Ishikawa (cell line): Measurements from ENCODE around the gene EXT2.

Experiments used
- CEBPB ChIP-seq: IDR thresholded peaks from 2 replicates; pipeline ENCODE4 v1.6.1; 2012
- CREB1 ChIP-seq: IDR thresholded peaks from 2 replicates; pipeline ENCODE4 v1.6.1; 2012; ENCODE audit warnings: low read depth
- EGR1 ChIP-seq: IDR thresholded peaks from 2 replicates; pipeline ENCODE4 v1.6.1; 2012
- EP300 ChIP-seq: IDR thresholded peaks from 2 replicates; pipeline ENCODE4 v1.6.1; 2012; ENCODE audit warnings: borderline replicate concordance
- FOXM1 ChIP-seq: IDR thresholded peaks from 2 replicates; pipeline ENCODE4 v1.6.1; 2012; ENCODE audit warnings: low read depth, borderline replicate concordance
- NFIC ChIP-seq: IDR thresholded peaks from 2 replicates; pipeline ENCODE4 v1.6.1; 2012
- RAD21 ChIP-seq: IDR thresholded peaks from 2 replicates; pipeline ENCODE4 v1.6.1; 2012; ENCODE audit warnings: low read depth
- TAF1 ChIP-seq: IDR thresholded peaks from 2 replicates; pipeline ENCODE4 v1.6.1; 2012; ENCODE audit warnings: low read depth, mild to moderate bottlenecking
- TCF12 ChIP-seq: IDR thresholded peaks from 2 replicates; pipeline ENCODE4 v1.6.1; 2012; ENCODE audit warnings: low read depth
- TEAD4 ChIP-seq: IDR thresholded peaks from 2 replicates; pipeline ENCODE4 v1.6.1; 2012
- YY1 ChIP-seq: IDR thresholded peaks from 2 replicates; pipeline ENCODE4 v1.6.1; 2012; ENCODE audit warnings: low read depth
- ZBTB7A ChIP-seq: IDR thresholded peaks from 2 replicates; pipeline ENCODE4 v1.6.1; 2012; ENCODE audit warnings: low read depth
- TF ChIP-seq, protein P1 (sequence below): IDR thresholded peaks from 2 replicates; pipeline ENCODE4 v1.6.1; 2012; ENCODE audit warnings: low read depth, mild to moderate bottlenecking
- TF ChIP-seq, protein P2 (sequence below): IDR thresholded peaks from 2 replicates; pipeline ENCODE4 v1.6.1; 2012
- TF ChIP-seq, protein P3 (sequence below): IDR thresholded peaks from 2 replicates; pipeline ENCODE4 v1.6.1; 2012

Gene EXT2

DNA sequence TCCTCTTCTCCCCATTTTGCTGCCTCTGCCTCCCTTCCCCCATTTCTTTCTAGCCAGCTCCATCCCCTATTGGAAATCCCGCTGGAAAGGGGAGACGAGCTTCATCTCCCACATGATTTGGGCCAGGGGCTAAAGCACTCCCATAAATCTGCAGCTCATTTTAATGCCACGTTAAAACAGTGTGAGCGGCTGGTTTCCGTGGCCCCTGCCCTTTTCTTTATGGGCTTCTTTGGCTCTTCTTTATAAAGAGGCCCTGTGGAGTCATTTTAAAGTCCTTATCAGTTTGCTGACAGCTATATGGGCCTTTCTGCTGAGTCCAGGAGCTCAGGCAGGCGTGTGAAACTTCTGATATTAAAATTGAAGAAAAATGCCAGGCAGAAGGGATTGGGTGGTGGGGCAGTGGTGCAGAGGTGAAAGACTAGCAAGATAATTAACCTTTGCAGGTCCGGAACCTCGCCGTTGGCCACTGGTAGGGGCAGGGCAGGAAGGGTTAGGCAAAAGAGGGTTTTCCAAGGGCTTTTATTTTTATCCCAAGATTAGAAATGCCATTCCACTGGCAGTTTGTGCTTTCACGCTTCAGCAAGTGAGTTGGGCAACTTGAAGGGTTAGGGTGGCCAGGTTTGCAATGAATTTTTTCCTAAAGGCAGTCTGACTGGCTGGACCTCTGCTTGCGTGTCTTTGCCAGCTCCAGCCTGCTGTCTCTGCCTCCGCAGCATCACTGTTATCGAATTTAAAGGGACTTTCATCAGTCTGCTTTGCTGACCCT lies 44.3 kb downstream of the EXT2 start:
- no peak for TF ChIP-seq EGR1
- no peak for TF ChIP-seq CREB1
- no peak for TF ChIP-seq CEBPB
- no peak for TF ChIP-seq TCF12
- TF ChIP-seq RAD21 = no peak
- TF ChIP-seq, protein P1, sequence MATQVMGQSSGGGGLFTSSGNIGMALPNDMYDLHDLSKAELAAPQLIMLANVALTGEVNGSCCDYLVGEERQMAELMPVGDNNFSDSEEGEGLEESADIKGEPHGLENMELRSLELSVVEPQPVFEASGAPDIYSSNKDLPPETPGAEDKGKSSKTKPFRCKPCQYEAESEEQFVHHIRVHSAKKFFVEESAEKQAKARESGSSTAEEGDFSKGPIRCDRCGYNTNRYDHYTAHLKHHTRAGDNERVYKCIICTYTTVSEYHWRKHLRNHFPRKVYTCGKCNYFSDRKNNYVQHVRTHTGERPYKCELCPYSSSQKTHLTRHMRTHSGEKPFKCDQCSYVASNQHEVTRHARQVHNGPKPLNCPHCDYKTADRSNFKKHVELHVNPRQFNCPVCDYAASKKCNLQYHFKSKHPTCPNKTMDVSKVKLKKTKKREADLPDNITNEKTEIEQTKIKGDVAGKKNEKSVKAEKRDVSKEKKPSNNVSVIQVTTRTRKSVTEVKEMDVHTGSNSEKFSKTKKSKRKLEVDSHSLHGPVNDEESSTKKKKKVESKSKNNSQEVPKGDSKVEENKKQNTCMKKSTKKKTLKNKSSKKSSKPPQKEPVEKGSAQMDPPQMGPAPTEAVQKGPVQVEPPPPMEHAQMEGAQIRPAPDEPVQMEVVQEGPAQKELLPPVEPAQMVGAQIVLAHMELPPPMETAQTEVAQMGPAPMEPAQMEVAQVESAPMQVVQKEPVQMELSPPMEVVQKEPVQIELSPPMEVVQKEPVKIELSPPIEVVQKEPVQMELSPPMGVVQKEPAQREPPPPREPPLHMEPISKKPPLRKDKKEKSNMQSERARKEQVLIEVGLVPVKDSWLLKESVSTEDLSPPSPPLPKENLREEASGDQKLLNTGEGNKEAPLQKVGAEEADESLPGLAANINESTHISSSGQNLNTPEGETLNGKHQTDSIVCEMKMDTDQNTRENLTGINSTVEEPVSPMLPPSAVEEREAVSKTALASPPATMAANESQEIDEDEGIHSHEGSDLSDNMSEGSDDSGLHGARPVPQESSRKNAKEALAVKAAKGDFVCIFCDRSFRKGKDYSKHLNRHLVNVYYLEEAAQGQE = no peak
- no peak for TF ChIP-seq TEAD4
- TF ChIP-seq, protein P2, sequence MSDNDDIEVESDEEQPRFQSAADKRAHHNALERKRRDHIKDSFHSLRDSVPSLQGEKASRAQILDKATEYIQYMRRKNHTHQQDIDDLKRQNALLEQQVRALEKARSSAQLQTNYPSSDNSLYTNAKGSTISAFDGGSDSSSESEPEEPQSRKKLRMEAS = no peak
- TF ChIP-seq EP300 = no peak

DNA sequence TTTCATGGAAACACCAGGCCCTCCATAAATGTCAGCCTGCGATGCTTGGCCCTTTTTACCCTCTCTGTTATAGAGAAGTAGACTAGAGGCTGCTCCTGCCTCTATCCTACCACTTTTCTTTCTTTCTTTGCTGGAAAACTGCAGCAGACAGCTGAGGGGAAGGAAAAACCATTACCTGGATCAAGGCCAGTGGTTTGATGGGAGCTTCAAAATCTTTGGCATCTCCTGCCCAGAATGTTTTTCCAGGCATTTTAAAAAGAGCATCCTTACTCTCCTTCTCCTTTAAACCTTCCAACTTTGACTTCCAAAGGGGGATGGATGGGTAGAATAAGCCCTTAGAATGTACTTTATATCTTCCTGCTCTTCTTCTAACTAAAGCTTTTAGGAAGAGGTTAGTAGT lies 44.9 kb downstream of the EXT2 start:
- TF ChIP-seq EGR1 = no peak
- TF ChIP-seq, protein P1 = no peak

DNA sequence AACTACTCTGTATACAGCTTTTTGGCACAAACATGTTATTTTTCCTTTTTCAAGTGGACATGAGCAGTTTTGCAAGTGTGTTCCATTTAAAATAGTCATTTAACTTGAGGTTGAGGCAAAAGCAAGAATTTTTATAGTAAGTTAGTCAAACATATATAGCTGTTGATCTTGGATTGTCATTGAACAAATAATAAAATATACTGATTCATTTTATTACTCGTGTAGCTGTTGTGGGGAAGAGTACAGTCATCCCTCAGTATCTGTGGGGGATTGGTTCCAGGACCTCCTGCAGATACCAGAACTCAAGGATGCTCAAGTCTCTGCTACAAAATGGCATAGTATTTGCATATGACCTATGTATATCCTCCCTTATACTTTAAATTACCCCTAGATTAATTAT lies 45.3 kb downstream of the EXT2 start:
- TF ChIP-seq TAF1 (no peak), RAD21 (no peak), EP300 (no peak), TEAD4 (no peak), YY1 (no peak), NFIC (no peak), EGR1 (no peak), FOXM1 (no peak), CEBPB (no peak), TCF12 (no peak), ZBTB7A (no peak), CREB1 (no peak)
- TF ChIP-seq, protein P1 = no peak
- TF ChIP-seq, protein P2 = no peak
- TF ChIP-seq, protein P3, sequence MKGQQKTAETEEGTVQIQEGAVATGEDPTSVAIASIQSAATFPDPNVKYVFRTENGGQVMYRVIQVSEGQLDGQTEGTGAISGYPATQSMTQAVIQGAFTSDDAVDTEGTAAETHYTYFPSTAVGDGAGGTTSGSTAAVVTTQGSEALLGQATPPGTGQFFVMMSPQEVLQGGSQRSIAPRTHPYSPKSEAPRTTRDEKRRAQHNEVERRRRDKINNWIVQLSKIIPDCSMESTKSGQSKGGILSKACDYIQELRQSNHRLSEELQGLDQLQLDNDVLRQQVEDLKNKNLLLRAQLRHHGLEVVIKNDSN = no peak

DNA sequence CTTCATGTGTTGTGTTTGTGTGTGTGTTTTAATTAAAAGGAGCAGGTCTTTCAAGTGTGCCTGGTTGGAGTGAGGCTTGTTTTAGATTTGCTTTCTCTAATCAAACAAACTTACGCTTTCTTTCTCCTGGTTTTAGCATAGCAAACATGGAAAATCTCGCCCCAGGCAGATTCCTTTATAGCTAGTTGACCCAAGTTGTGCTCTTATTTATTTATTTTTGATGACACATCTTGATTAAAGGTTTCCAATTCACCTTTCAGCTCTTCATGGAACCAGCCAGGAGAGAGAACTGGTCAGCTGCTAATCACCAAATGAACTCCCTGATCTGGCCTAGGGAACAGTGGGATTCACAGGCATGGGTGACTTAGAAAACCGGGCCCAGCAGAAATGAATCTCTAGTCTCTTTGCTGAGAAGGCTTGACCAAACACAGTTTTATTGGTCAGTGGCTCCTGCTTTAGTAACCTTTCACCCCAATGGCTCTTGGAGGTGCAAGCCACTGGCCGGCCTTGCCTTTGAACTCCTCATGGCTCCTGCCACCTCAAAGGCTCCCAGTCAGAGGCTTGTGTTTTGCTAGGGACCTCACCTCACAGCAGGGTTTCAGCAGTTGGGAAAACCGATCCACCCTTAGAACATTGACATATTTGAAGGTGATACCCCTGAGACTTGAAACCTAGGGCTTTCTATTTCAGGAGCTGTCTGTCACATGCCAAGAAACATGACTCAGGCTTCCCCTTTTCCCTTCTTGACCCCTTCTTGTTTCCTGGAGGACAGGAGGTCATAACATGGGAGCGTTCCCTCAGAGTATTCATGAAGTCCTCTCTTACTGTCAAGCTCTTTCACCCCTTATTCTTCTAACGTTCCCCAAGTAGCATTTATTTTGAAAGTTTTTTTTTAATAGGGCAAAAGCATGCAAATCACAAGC lies 48.8 kb downstream of the EXT2 start:
- TF ChIP-seq TAF1 = no peak
- TF ChIP-seq, protein P3 = no peak
- TF ChIP-seq RAD21 = no peak
- TF ChIP-seq, protein P1 = no peak
- no peak for TF ChIP-seq CREB1
- TF ChIP-seq NFIC = no peak
- no peak for TF ChIP-seq EGR1
- TF ChIP-seq, protein P2 = no peak
- TF ChIP-seq CEBPB = no peak
- TF ChIP-seq TCF12 = no peak
- no peak for TF ChIP-seq EP300
- TF ChIP-seq FOXM1 = no peak
- TF ChIP-seq TEAD4 = no peak
- TF ChIP-seq YY1 = no peak
- TF ChIP-seq ZBTB7A = no peak
